Activated effector memory CD4-positive, alpha-beta T cell treated with Interleukin-2 at 50 U/mL for 16 hours (primary cell): ENCODE results near the gene GPR39.

ENCODE experiments used
- DNase-seq: peaks from one replicate; pipeline ENCODE4 v3.0.0-alpha.2; 2020

GPR39 gene

DNA sequence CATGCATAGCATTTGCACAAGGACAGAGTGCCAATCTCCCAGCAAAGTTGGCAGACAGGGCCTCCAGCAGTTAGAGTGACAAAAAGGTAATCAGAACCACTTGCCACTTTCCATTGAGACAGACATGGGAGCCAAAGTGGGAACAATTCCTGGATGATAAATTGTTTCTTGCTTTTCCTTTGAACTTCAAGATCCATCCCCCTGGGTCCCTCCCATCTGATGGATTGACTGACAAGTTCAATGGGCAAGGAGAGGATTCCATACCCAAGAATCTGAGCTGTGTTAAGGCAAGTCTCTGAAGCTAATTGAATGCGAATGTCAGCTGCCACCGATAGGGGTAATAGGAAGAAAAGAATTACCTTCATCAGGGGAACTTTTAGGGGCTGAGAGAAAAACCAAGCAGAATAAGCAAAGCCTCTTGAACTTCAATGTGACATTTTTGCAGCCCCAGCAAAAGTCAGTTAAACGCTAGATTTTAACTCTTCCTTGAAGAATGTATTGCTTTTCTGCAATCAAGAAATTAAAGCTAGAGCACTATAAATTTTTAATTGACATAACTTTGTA is 156.9 kb downstream of the GPR39 start:
- DNase-seq, result no peak

DNA sequence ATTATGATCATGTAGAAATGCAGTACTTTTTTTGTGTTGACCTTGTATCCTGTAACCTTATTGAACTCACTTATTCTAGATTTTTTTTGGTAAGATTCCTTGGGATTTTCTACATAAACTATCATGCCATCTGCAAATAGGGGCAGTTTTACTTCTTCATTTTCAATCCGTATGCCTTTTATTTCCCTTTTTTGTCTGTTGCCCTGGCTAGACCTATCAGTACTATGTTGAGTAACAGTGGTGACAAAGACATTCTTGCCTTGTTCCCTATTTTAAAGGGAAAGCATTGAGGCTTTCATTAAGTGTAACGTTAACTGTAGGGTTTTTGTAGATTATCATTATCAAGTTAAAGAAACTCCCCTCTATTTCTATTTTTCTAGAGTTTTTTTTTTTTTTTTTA is 161.1 kb downstream of the GPR39 start:
- DNase-seq, result no peak

DNA sequence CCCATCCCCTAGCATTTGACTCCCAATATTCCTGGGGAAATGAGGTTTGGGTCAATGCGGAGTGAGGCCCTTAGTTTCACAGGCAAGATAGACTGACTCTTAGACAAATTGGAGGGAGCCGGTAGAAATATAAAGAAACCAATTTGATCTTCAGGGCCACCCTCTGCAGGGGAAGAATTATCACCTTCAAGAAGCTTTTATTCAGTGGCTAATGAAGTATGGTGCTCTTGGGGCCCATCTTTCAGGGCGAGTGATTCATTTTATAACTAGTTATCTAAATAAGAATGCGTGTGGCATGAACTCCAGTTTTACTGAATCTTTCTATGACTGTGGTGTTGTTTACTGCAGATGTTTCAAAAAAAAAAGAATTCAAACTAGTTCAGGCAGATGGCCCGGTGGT is 165.0 kb downstream of the GPR39 start:
- DNase-seq, result no peak

DNA sequence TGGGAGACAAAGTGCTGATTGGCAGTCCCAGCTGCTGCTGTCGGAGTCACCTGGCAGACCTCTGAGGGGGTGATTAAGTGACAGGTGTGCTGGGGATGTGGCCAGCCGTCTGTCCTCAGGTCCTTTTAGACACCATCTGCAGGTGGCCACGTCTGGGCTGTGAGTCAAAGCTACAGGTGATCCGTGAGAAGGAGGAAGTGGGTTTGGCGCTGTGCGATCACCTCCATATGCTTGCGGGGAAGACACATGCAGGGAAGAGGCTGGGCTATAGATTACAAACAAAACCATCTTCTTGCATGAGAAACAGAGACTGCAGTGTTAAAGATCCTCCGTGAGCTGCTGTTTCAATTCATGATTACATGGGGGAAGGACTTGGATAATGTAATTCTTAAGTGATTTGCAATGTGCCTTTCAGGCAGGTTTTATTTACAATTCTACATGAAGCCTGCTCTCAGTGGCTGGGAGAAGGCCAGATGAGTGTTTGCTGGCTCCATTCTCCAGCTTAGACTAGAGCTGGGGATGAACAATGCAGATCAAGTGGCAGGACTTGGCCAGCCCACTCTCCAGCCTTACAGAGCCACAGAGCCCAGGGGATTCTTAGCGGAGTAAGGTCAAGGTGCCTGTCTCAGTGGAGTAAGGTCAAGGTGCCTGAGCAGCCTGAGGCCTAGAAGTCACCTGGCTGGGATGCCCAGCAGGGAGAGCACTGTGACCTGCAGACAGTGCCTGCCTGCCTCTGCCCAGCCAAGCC is 165.6 kb downstream of the GPR39 start:
- no peak for DNase-seq

DNA sequence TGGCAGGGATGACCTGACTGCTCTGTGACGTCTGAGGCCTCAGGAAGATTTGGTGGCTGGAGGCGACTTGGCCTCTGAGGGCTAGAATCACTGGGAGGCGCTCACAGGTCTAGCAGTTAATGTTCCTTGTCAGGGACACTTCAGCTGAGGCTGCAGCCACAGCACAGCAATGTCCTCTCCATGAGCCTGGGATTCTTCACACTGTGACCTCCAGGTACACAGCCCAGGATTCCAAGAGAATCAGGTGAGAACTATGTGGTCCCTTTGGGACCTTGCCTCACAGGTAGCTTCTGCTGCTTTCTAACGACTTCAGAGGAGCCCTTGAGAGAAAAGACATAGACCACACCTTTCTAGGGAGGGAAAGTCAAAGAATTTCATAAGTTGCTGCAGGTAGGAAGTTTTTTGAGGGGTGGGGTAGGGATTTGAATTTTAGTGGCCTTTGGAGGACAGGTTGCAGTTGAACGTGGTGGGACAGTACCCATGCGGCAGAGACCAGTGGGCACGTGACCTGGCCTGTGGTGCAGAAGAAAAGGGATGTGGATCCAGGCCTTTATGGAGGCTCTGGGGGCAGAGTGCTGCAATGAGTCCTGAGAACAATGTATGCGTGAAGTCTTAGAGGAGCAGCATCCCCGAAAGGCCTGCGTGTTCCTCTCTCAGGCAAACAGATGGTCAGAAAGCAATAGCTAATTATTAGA is 167.2 kb downstream of the GPR39 start:
- no peak for DNase-seq

DNA sequence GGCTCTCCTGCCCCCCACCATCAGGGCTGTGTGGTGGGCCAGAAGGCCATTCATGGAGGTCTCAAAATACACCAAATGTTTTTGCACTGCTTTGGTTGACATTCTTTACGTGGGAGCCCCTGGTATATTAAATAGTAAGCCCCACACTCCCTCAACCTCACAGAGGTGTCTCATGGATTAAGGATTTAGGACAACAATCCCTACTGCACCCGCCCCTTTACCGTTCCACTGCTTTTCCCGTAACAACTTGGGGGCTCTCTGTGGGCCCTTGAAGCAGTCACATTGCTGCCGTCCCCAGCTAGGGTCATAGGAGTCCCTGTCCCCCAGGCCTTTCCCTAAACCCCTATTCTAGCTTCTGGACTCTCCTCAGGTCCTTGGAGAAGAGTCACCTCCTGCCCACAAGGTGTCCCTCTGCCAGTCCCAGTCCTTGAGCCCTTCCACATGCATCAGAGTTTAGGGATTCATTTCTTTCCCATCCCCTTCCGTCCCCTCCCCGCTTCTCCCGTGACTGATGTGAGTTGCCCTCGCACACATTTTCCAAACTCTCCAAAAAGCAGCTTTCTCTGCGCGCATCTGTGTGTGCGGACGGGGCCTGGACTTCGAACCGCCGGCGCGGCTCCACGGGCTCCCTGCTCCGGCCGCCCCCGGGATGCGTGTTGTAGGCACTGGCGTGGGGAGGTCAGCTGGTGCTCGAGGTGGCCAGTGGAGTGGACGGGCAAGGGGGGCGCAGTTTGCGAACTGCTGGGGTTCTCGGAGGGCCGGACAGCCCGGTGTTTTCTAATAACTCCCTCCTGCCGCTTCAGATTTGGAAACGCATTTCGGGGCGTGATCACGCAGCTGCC is 168.6 kb downstream of the GPR39 start:
- DNase-seq, result no peak

DNA sequence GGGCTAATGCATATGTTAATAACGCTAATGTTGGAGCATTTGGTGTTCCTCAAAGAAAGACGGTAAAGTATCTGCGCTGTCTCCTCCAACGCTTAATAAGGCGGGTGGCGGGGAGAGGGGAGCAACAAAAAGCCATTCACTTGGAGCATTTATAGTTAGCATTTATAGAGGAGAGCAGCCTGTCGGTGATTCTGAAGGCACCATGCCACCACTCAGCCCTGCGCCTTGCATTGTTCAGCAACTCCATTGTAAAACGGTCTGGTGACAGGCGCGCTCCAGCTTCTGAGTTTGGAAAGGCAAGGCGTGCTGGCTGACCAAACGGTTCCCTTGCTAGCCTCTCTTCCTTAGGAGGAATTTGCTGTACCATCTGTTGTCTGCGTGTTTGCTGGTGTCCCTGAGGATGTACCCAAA is 169.5 kb downstream of the GPR39 start:
- DNase-seq, result no peak

DNA sequence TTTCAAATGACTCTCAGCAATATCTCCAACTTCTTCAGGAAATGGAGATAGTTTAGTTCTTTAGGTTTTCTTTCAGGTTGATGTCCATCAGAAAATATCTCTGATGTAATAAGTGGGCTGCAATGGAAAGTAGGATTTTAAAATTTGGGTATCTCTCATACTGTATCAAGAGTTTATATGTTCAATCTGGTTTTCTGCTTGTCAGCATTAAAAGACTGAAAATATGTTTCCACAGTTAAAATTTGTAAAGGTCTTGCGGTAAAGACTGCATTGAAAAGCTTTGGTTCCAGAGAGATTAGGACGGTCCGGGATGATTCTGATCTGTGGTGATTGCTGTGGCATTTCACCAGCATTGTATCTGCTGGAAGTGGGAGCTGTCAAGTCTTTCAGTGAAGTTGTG is 170.2 kb downstream of the GPR39 start:
- no peak for DNase-seq

DNA sequence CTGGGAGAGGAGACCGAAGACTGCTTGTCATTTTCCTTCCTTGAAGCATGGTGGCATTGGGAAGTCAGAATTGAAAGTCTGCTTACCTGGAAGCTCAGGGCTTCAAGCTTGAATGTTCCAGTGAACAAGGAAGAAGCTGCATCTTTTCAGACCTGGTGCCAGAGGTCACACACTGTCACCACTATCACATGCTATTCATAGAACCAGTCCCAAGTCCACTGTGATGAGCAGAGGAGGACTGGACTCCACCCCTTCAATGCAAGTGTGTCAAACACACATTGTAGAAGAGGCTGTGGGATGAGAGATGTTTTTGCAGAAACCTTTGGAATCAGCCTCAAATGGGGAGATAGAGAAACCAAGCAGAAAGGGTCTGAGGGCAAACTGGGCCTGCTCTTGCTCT is 172.0 kb downstream of the GPR39 start:
- DNase-seq, result no peak

DNA sequence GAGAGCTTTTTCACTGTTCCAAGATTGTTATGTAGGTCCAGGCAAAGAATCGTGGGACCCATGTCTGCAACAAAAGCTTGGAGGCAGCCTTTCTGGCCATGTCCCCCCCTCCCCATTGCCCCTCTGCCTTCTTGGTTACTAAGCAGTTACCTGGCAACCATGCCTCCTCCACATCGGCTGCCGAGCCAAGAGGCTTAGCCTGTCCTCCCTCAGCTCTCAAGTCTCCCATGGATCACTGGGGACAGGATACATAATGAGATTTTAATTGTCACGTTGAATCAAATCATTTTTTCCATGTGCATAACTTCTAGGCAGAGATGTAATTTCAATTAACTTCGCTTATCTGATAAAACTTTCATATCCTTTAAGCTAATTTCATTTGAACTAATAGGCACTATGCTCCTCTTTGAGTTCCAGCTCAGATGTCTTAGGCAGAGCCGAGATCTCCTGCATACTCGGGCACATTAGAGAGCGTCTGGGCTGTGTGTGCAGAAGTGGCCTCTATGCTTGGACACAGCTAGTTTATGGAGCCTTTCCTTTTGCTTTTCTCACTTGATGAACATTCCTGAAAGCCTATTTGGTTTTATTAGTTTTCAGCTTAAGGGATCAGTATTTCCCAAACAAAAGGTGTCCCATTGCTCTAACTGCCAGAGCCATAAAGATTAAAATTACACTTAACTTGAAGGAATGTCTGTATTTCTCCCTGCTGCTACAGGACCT is 172.7 kb downstream of the GPR39 start:
- DNase-seq, result no peak

DNA sequence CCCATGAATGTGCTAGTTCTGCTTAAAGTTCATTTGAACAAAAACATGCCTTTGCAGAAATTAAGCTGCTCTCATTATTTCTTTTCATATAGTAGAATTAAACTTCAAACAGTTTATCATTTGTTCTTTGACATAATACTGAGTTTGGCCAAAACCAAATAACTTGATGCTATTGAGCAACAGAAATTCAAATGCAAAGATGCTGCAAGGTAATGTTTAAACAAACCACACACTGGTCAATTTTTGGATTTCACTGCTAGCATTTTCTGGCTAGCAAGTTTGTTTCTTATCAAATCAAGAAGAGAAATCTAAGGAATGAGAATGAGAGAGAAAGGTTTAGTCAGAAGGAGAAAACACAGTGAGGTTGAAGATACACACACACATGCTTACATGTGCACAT is 173.4 kb downstream of the GPR39 start:
- no peak for DNase-seq

DNA sequence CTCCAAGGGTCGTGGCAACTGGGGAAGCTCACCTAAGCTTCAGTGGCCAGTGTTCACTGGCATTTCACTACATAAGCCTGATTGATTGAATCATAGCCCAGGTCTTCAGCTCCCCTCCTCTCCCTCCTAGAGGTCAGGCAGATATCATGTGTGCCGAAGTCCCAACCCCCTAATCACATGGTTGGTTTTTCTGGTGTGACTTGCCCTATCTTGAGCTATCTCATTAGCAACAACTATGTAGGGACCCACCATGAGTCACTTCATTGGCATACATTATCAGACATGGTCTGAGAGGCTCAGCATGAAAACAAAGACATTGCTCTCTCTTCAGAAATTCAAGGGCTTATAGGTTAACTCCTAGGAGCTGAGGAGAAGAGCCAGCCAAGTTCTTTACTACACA is 176.6 kb downstream of the GPR39 start:
- DNase-seq, result no peak

DNA sequence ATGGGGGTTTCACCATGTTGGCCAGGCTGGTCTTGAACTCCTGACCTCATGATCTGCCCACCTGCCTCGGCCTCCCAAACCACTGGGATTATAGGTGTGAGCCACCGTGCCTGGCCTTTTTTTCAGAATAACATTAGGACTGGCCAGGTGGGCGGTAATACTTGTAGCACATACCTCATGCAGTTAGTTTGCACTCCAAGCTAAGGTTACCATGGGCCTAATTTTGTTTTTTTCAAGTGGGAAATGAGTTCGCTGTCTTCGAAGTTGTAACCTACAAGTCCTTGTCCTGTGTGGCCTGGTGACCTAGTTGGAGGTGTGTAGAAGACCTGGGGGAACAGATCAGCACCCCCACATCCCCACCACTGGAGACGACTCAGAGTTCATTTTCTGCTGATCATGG is 178.6 kb downstream of the GPR39 start:
- no peak for DNase-seq

DNA sequence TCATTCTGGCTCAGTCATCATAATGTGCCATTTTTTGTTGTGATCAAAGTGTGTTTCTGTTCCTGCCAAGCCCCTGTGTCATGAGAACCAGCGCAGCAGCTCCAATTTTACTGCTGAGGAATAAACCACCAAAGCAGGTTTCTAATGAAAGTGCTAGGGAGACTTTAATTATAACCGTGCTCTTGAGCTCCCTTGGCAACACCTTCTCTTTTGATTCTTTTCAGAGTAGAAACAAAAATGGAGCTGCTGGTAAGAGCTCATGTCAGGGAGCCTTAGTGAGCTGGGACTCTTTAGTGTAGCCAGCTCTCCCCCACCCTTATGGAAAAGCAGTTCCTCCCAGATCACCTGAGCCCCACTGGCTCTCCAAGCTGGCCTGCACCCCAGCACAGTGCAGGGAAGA is 179.1 kb downstream of the GPR39 start:
- DNase-seq, result no peak

DNA sequence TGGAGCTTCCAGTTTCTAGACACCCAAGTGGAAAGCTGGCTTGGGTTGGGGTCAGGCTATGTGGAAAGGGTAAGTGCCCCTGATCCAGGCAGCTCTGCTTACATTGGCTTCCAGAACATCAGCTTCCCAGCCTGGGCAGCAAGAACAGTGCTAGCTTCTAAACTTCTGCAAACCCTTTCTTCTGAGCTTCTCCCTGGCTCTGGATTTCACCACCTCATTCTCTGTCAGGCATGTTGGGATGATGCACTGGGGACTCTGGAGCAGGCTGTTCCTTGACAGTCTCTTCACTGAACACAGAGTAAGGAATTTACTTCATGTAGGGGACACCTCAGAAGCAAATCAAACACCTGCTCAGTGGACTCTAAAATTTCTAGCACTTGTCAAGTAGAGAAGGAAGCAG is 180.6 kb downstream of the GPR39 start:
- no peak for DNase-seq

DNA sequence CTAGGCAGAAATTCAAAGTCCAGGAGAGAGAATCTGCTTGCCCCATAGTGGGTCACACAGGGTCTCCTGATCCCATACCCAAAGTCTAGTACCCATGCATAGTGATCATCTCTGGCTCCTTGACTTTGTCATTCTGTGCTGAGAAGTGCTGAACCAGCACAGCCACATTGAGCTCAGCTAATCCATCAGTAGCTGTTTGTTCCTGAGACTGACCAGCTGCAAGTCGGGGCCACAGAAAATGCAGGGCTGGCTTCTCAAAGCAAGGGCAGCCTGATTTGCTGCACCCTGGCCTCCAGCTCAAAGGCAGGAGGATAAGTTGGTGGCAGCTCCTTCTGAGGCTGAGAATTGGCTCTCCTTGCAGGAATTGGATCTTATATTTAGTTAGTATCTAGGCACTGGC is 181.2 kb downstream of the GPR39 start:
- DNase-seq, result no peak

DNA sequence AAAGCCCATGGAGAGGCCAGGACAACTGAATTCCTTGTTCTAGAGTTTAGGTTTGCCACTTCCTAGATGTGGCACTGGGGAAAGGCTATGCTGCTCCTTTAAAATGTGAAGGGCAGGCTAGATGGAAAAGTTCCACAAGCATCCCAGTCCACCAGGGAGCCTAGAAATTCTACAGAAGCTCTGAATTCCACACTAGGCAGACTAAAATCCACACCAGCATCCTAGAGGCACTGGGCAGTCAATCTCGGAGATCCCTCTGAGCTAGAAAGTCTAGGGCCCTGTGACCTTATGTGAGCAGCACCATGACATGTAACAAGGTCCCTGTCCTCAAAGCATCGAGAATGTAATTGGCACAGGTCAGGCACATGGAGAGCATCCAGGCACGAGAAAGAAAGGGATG is 181.9 kb downstream of the GPR39 start:
- DNase-seq, result no peak

DNA sequence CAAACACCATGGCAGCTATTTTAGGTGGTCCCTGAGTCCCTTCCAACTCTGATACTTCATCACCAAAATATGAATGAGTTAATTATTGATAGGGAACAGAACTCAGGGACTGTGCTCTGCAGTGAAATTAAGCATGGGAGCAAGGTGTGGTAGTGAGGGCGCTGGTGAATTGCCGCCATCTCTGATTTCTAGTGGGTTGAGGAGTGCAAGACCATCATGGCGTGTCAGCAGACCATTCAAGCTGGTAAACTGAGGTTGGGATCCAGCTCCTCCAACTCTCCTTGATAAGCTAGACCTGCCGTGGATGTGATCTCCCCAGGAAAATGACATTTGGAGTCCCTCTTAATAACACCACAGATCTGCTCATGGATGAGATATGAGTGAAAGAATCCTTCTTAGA is 183.0 kb downstream of the GPR39 start:
- no peak for DNase-seq

DNA sequence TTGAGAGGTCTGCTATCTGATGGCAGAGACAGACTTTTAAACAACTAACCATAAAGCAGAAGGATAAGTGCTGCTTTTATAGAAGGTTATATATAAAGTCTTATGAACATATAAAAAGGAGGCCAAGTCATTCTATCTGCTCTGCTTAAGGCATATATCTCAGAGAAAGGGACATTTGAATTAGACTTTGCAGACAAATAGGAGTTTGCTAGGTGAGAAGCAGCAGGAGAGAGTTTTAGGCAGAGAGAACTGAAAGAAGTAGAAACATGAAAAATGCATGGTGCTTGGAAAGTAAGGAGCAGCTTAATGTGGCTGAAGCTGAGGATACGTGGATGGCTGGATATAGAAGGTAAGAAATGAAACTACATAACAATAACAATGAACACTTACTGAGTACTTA is 188.0 kb downstream of the GPR39 start:
- no peak for DNase-seq

DNA sequence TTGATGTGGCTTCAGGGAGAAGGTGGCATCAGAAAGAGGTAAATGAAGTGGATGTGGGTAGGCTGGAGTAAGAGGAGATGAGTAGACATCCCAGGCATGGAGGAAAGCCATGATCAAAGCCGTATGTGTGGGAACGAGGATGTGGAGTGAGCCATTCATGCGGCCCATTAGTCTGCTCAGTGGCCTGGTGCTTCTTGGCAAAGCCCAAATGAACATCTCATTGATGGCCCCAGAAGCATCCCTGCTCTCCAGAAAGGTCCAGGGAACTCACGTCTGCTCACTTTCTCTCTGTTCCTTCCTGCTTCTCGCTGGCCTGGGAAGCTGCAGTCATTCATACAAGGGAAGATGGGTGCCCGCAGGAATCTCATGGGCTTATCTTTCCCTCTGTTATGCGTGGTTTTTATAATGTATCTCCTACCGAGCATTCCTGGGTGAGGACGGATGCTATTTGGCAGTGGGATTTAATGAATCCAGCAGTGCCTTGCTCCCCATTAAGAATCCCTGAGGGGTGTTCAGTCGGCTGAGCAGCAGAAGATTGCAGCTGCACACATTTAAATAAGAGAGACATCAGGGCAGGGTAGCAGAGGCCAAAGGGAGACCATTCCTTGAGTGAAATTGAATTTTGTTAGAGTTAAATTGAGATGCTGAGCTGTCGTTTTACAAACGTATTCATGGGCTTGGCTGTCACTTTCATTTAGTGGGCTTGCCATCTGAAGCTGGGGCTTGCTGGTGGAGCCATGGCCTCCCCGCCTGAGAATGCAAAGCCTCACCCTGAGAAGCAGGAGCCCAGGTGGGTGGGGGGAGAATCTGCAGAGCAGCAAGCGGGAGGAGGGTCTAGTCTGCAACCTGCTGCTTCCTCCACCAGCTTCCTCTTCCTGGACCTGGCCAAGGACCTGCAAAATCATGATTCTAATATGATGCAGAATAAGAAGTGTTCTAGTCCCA is 188.9 kb downstream of the GPR39 start:
- no peak for DNase-seq

DNA sequence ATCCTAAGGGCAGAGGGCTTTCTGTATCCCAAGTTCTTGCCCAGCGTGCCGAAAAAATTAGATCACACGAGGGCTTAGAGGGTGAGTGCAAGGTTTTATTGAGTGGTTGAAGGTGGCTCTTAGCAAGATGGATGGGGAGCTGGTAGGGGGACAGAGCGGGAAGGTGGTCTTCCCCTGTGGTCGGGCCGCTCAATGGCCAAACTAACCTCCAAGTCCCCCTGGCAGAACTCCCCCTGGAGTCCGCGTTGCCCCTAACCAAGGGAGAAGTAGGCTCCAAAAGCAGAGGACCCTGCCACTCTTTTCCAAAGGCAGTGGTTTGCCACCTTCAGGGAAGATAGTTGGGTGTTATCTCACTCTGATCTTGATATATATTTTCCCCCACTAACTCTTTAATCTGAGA is 190.0 kb downstream of the GPR39 start:
- no peak for DNase-seq
